Panc1 (cell line): ENCODE results near the gene SIGLEC1. TPM values are rescaled to one million over a fixed set of nuclear protein-coding genes. Genes with fewer than 3 reads are reported as not detected.

Source experiments
- ATAC-seq: fragments of 200-7000 bp; cut with Tn5 transposase; 2 replicates; pipeline ENCODE4 v1.9.1; 2020; ENCODE audit warnings: mild to moderate bottlenecking, moderate library complexity
- BruUV-seq: library from RNA; stranded (reverse); fragments of 400-500 nt; replicated peaks from 2 replicates; lab custom pipeline; 2021; lab: Mats Ljungman, UMichigan
- CTCF ChIA-PET: fragments of 300-600 bp; sonication (Branson Sonifier 250); formaldehyde crosslinking; loops from one replicate; lab custom pipeline; 2022; ENCODE audit warnings: antibody characterized with exemption; lab: Charles Lee
- POLR2A ChIA-PET: fragments of 300-600 bp; sonication (Branson Sonifier 250); formaldehyde crosslinking; loops from one replicate; lab custom pipeline; 2022; ENCODE audit warnings: antibody characterized with exemption; lab: Charles Lee
- DNase-seq: peaks from one replicate; pipeline ENCODE4 v3.0.0-alpha.2; 2010; ENCODE audit warnings: low read depth, low spot score
- H3K27ac ChIP-seq: 2 replicates; pipeline ENCODE4 v1.5.1; 2011; ENCODE audit warnings: mild to moderate bottlenecking, low read length, inconsistent platforms
- H3K27me3 ChIP-seq: fragments of 200-500 bp; sonication (Bioruptor generic); 2 replicates; pipeline ENCODE4 v1.6.0; 2014; ENCODE audit warnings: low read length, inconsistent platforms; ENCODE audit not compliant: control insufficient read depth, insufficient read depth
- H3K36me3 ChIP-seq: fragments of 200-500 bp; sonication (Bioruptor generic); 2 replicates; pipeline ENCODE4 v1.5.1; 2014; ENCODE audit warnings: inconsistent platforms, mild to moderate bottlenecking, low read length, moderate library complexity; ENCODE audit not compliant: control insufficient read depth, insufficient read depth
- H3K4me1 ChIP-seq: 2 replicates; pipeline ENCODE4 v1.5.1; 2011; ENCODE audit warnings: inconsistent platforms, mild to moderate bottlenecking, low read length, moderate library complexity; ENCODE audit not compliant: control insufficient read depth, insufficient read depth
- H3K4me3 ChIP-seq, 2 experiments: 2 replicates each; pipeline ENCODE4 v1.5.1; 2011 to 2012; ENCODE audit warnings: low read depth in 2 of 2, low read length in 2 of 2, mild to moderate bottlenecking in 2 of 2, inconsistent platforms in 1 of 2, moderate library complexity in 1 of 2
- H3K9me3 ChIP-seq: fragments of 200-500 bp; sonication (Bioruptor generic); 2 replicates; pipeline ENCODE4 v1.5.1; 2014; ENCODE audit warnings: low read depth, mild to moderate bottlenecking, inconsistent platforms, low read length, moderate library complexity; ENCODE audit not compliant: control insufficient read depth, insufficient read depth
- CTCF ChIP-seq: fragments of 450-650 bp; IDR thresholded peaks from 2 replicates; pipeline ENCODE4 v1.5.1; 2017; ENCODE audit warnings: mild to moderate bottlenecking
- POLR2AphosphoS5 ChIP-seq: IDR thresholded peaks from 2 replicates; pipeline ENCODE4 v1.6.1; 2012; ENCODE audit warnings: mild to moderate bottlenecking, low read depth, low read length, moderate library complexity
- REST ChIP-seq, 2 experiments: IDR thresholded peaks; 2 replicates each; pipeline ENCODE4 v1.6.1; 2011 to 2012; ENCODE audit warnings: low read depth in 2 of 2, control low read depth in 1 of 2, low read length in 1 of 2, mild to moderate bottlenecking in 1 of 2, moderate library complexity in 1 of 2; ENCODE audit not compliant: insufficient read depth in 1 of 2
- SIN3A ChIP-seq: IDR thresholded peaks from 2 replicates; pipeline ENCODE4 v1.6.1; 2012; ENCODE audit warnings: low read depth, mild to moderate bottlenecking, low read length, moderate library complexity, borderline replicate concordance; ENCODE audit not compliant: insufficient read depth
- TCF7L2 ChIP-seq: IDR thresholded peaks from 2 replicates; pipeline ENCODE4 v1.6.1; 2011; ENCODE audit warnings: mild to moderate bottlenecking, low read depth, low read length, inconsistent platforms
- in situ Hi-C: cut with HindIII; loops from 2 replicates; pipeline ENCODE4 v1.10.0; 2016; ENCODE audit warnings: low sequenced_read_pairs, low pct_unique_long_range_greater_than_20kb
- intact Hi-C: fragments of 100-400 bp; cut with micrococcal nuclease; formaldehyde crosslinking; loops from one replicate; pipeline ENCODE4 v1.10.0; 2022; ENCODE audit not compliant: unreplicated experiment
- total RNA-seq: library from RNA; stranded (reverse); gene quantifications from one replicate; pipeline ENCODE4 v1.2.1, GENCODE V29; 2021; ENCODE audit not compliant: unreplicated experiment

Gene SIGLEC1
- total RNA-seq, 1 experiment from 2014 or later: 0.03 TPM

GRCh38 chr20:3730803-3731672 lies 18.6 kb upstream of the SIGLEC1 start:
- POLR2A ChIA-PET: no interaction called here
- in situ Hi-C loops: no loop called here
- CTCF ChIA-PET: no interaction called here

More at GRCh38 chr20:3730803-3731672, 18.6 kb upstream of the SIGLEC1 start:
- no peak for TF ChIP-seq SIN3A
- no peak for TF ChIP-seq TCF7L2
- TF ChIP-seq POLR2AphosphoS5: no peak
- no peak for TF ChIP-seq CTCF
- no peak for TF ChIP-seq REST (IDR thresholded peaks at IDR 0.05; ENCODE audit: insufficient read depth in 1 of 2, low read depth in 2 of 2, low read length in 1 of 2)
- Histone ChIP-seq H3K27ac (no peak overlapping the region), H3K4me1 (0 out of 2 replicates have a peak, but pooled peaks cover 3% of the 10 kb centered on the region), H3K9me3 (no peaks in the 10 kb centered on the region), H3K27me3 (peaks cover 2% of the 10 kb centered on the region; the same call in 1 of the 2 replicates), H3K36me3 (no peaks in the 10 kb centered on the region), H3K4me3 (no peak overlapping the region)
- intact Hi-C loops: no loop called here
- BruUV-seq: no TSS peak
- DNase-seq (no peak), ATAC-seq (no peak)
